Measurements from ENCODE around the gene AMIGO2.

DNA sequence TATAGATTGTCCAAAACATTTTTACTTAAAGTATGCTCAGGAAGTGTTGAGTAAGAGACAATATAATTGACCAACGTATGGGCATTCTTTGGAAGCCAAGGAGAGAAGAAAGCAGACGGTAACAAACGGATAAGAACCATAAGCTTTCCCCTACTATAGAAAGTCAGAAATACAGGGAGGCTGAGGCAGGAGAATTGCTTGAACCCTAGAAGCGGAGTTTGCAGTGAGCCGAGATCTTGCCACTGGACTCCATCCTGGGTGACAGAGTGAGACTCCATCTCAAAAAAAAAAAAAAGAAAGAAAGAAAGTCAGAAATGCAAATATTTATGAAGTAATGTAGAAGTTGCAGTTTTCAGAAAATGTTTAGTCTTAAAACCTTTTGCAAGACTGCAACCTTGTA lies 51.6 kb downstream of the AMIGO2 start:
- TF ChIP-seq POLR2A (IDR thresholded peaks at IDR 0.05; ENCODE audit: low read depth, low read length) (no peak), POLR2AphosphoS5 (IDR thresholded peaks at IDR 0.05; ENCODE audit: low read depth, low read length) (no peak), TAF1 (IDR thresholded peaks at IDR 0.05; ENCODE audit: borderline replicate concordance, low read depth, low read length) (no peak)
